GM12891 (cell line): Measurements from ENCODE around the gene EPHB3.

ENCODE experiments used
- DNase-seq: peaks from one replicate; pipeline ENCODE4 v3.0.0; 2011; ENCODE audit warnings: low spot score; ENCODE audit not compliant: insufficient read length
- FAIRE-seq: peaks from 2 replicates; lab custom pipeline; 2011; peaks lifted over from hg19 to GRCh38; lab: Jason Lieb, UNC
- PAX5 ChIP-seq: IDR thresholded peaks from 2 replicates; pipeline ENCODE4 v1.6.1; 2011; ENCODE audit warnings: low read length, moderate library complexity, mild to moderate bottlenecking; ENCODE audit not compliant: insufficient read depth, severe bottlenecking
- POLR2A ChIP-seq: IDR thresholded peaks from 2 replicates; pipeline ENCODE4 v1.6.1; 2011; ENCODE audit warnings: low read depth, low read length, control low read depth
- POLR2AphosphoS5 ChIP-seq: IDR thresholded peaks from 2 replicates; pipeline ENCODE4 v1.6.1; 2011; ENCODE audit warnings: low read depth, low read length, control low read depth
- POU2F2 ChIP-seq: IDR thresholded peaks from 2 replicates; pipeline ENCODE4 v1.6.1; 2011; ENCODE audit warnings: low read depth, mild to moderate bottlenecking, control low read depth, low read length, moderate library complexity
- SPI1 ChIP-seq: IDR thresholded peaks from 2 replicates; pipeline ENCODE4 v1.6.1; 2011; ENCODE audit warnings: low read depth, low read length, control low read depth
- TAF1 ChIP-seq: IDR thresholded peaks from 2 replicates; pipeline ENCODE4 v1.6.1; 2011; ENCODE audit warnings: low read depth, low read length, control low read depth

Gene EPHB3

DNA sequence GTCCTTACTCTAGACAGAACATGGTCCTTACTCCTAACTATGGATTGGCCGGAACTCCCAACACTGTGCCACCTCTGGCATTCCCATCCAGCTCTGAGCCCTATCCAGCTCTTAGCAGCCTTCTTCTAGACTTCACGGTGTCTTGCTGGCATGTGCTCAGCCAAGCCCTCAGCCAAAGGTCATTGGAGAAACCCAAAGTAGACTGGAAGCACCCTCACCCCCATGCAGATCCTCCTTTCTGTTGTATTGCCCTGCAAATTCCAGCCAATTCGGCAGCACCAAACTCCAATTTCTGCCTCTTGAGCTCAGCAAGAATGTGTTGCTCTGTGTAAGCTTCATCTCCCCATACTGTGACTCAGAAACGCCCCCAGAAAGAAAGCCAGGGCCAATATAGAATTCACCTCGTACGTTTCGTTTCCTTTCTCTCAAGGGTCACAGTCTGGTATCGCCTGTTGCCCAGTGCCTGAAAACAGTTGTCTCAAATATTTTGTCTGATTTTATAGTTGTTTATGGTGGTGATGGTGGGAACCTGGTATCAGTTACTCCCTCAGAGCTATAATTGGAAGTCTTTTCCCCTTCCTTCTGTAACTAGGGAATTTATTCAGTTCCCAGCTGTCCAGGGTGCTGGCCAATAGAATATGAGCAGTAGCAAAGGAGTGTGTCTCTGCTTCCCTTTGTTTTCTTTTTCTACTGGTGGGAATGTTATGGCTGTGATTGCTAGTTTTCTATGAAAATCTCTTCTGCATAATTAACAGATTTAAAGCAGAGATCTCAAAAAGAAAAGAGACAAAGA is 28.4 kb upstream of the EPHB3 start:
- TF ChIP-seq POU2F2: no peak
- TF ChIP-seq TAF1: no peak
- no peak for TF ChIP-seq POLR2A
- TF ChIP-seq POLR2AphosphoS5: no peak
- no peak for TF ChIP-seq SPI1
- TF ChIP-seq PAX5: no peak
- no peak for FAIRE-seq
- DNase-seq: no peak

DNA sequence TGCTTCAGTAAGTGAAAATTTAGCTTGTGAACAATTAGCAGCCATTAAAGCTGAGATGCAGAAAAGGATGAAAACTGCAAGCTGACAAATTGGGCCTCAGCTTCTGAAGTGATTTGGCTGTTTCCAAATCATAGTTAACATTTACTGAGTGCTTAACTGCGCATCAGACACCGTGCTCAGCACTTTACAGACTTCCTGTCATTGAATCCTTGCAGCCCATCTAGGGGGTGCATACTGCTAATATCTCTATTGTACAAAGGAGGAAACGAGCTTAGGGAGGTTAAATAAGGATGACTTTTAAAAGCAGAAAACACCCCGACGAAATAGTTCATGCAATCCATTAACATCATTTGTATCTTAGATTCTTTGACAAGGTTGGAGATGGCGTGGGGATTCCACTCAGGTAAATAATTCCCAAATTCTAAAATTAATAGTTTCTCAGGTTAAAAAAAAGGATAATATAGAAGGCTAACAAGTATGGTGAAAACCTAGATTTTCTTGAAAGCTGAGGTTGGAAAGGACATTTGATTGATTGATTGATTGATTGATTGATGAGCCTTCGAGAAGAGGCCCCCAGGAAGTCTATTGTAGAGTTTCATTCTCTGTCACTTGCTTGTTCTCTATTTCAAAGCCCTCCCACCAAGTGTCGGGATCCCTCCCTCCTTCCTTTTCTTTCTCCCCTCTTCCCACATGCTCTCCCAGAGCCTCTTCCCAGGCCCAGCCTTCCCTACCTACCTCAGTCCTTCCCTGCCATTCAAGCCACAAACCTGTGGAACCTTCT is 23.5 kb upstream of the EPHB3 start:
- no peak for FAIRE-seq
- no peak for DNase-seq
- no peak for TF ChIP-seq POU2F2
- no peak for TF ChIP-seq SPI1
- TF ChIP-seq POLR2AphosphoS5: no peak
- no peak for TF ChIP-seq POLR2A
- TF ChIP-seq PAX5: no peak
- no peak for TF ChIP-seq TAF1

DNA sequence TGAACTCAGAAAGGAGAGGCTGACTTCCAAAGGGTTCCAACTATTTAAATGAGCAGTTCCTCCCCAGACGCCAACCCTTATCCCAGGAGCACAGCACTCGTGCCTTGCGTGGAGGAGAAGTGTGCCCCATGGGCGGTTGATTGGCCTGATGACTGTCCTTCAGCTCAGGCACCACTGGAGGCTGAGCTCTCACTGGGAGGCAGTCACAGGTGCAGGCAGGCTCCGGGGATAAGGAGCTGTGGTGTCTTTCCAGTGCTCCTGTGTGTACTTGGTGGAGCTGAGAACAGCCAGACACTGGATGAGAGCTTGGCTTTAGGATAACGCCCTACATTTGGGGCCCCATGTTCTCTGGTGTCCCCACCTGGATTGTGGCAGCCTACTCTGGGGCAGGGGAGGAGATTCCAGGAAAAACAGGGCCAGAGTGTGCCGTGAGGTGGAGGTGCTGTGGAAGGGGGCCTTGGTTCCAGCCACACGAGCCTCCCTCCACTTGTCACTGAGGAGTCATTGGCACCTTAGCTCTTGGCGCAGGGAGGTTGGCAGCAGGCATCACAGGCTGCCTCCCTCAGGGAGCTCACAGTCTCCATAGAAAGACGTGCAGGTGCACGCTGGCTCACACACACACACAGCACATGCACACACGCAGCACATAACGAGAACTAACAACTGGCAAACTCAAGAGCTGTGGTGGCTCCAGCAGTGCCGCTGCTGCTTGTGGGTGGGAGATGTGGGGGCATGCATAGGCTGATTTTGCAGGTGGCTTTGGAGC is 22.7 kb upstream of the EPHB3 start:
- no peak for DNase-seq
- no peak for TF ChIP-seq POLR2AphosphoS5
- no peak for TF ChIP-seq TAF1
- TF ChIP-seq POU2F2: no peak
- TF ChIP-seq PAX5: no peak
- no peak for TF ChIP-seq POLR2A
- no peak for TF ChIP-seq SPI1
- no peak for FAIRE-seq

DNA sequence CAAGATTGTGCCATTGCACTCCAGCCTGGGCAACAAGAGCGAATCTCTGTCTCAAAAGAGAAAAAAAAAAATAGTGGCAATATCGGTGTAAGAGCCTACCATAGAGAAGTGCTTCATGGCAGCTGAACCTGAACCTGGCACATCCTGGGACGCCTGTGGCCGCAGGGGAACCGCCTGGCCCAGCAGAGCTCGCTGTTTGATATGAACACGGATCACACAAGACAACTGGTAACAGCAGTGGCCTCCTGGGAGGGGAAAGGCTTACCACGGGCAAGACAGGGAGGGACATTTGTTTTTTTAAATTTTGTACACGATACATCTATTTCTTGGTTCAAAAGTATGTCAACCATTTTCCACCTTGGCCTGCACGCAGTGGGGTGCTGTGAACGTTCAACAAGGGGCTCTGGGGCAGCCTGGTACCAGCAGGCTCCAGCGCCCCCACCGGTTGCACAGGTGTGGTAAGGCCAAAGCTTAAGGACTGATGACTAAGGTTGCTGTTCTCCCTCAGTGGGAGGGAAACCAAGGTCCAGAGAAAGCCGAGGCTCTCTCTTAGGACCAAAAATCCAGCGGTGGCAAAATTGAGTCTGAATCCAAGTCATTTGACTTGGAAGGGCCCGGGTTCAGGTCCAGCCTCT is 21.7 kb upstream of the EPHB3 start:
- DNase-seq (no peak), FAIRE-seq (no peak)
- no peak for TF ChIP-seq TAF1
- TF ChIP-seq POU2F2: no peak
- TF ChIP-seq SPI1: no peak
- no peak for TF ChIP-seq POLR2AphosphoS5
- no peak for TF ChIP-seq PAX5
- no peak for TF ChIP-seq POLR2A

DNA sequence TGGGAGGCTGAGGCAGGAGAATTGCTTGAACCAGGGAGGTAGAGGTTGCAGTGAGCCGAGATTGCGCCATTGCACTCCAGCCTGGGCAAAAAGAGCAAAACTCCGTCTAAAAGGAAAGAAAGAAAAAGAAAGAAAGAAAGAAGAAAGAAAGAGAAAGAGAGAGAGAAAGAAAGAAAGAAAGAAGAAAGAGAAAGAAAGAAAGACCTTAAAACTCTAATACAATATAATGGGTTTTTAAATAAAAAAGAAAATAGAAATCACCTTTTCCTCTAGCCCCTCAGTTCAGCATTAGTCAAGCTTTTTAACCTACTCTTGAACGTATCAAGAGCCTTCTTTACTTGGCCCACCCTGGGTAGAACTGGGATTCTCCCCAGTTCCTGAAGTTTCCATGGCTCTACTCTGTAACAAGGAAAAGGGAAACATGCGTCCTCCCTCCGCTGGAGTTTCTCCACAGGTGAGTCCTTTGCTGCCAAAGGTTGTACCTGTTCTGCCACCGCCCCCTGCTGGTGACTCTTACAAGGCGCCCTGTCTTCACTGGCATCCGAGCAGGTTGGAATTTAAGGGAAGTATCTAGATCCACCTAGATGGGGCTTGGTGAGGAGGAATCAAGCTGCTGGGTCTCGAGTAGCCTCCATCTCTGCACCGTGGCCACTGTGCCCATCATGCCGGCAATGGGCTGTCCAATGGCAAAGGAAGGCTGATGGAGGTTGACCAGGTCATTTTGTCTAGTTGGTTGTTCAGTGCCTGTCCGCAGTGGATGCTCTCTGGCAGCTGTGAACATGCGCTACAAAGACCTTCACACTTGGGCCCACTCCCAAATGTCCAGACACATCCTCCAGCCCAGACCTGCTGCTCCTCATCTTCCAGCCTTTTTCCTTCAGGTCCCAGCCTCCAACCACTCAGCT is 20.6 kb upstream of the EPHB3 start:
- FAIRE-seq (peak; percentile 55), DNase-seq (no peak)
- no peak for TF ChIP-seq TAF1
- TF ChIP-seq POLR2A: no peak
- no peak for TF ChIP-seq SPI1
- no peak for TF ChIP-seq PAX5
- TF ChIP-seq POLR2AphosphoS5: no peak
- TF ChIP-seq POU2F2: no peak

DNA sequence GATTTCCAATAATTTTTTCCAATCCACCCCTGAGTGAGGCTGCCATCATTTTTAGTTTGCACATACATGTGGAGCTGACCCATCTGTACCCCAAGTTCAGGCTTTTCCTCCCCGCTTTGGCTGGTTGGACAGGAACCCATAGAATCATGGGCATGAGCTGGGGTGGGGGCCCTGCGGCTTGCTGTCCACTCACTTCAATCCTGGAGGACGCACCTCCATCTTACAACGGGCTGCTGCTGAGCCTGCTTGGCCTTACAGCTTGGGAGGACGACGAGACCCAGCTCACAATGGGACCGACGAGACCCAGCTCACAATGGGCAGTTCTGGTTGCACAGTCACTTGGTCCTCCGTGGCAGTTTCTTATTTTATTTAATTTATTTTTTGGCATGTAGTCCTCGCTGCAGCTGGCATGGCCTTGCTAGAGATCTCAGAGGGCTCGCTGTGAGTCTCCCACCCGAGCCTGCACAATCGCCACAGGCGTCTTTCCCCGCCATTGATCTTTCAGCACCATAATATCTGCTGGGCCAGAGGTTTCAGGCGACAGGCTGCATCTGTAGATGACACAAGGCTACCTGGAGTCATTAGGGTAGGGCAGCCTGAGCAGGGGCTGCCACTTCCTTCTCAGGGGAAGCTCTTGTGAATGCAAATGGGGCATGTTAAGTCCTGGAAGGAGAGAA is 19.6 kb upstream of the EPHB3 start:
- no peak for TF ChIP-seq TAF1
- no peak for FAIRE-seq
- no peak for DNase-seq

DNA sequence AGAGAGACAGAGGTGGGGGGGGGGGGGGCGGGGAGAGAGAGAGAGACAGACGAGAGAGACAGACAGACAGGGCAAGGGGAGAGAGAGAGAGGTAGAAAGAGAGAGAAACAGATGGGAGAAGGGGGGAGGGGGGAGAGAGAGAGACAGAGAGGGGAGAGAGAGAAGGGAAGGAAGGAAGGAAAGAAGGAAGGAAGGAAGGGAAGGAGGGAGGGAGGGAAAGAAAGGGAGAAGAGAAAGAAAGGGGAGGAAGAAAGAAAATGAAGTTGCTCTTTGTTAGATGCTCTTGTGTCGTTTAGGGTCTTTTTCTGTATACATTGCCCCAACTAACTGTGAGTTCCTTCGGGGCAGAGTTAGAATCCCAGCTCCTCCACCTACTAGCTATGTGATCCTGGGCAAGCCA is 19.0 kb upstream of the EPHB3 start:
- FAIRE-seq (no peak), DNase-seq (no peak)
- TF ChIP-seq PAX5 (no peak), POU2F2 (no peak), SPI1 (no peak), TAF1 (no peak), POLR2AphosphoS5 (no peak), POLR2A (no peak)
